WERI-Rb-1 (cell line): Measurements from ENCODE around the gene GRHPR.
A peak's percentile ranks its signal among the peaks of the same experiment; 100 is the strongest.

Experiments used
- DNase-seq: peaks from one replicate; pipeline ENCODE4 v3.0.0-alpha.2; 2020
- H3K27ac ChIP-seq: fragments of 250-450 bp; sonication (Bioruptor Pico); 2 replicates; pipeline ENCODE4 v1.5.1; 2020; ENCODE audit warnings: mild to moderate bottlenecking, moderate library complexity
- H3K27me3 ChIP-seq: fragments of 250-450 bp; sonication (Bioruptor Pico); 2 replicates; pipeline ENCODE4 v1.5.1; 2021; ENCODE audit warnings: mild to moderate bottlenecking, low read depth, moderate library complexity; ENCODE audit not compliant: insufficient read depth, severe bottlenecking
- H3K36me3 ChIP-seq: fragments of 250-450 bp; sonication (Bioruptor Pico); 2 replicates; pipeline ENCODE4 v1.5.1; 2020; ENCODE audit warnings: mild to moderate bottlenecking, moderate library complexity
- H3K4me3 ChIP-seq: 2 replicates; pipeline ENCODE4 v1.5.1; 2011; ENCODE audit warnings: low read depth, mild to moderate bottlenecking, control low read depth, low read length
- H3K9me3 ChIP-seq: fragments of 250-450 bp; sonication (Bioruptor Pico); 2 replicates; pipeline ENCODE4 v1.5.1; 2021; ENCODE audit warnings: mild to moderate bottlenecking, moderate library complexity; ENCODE audit not compliant: severe bottlenecking
- TF ChIP-seq, protein P1 (sequence below): IDR thresholded peaks from 2 replicates; pipeline ENCODE4 v1.5.1; 2011; ENCODE audit warnings: low read depth, mild to moderate bottlenecking, control low read depth, inconsistent platforms, low read length

Gene GRHPR

DNA sequence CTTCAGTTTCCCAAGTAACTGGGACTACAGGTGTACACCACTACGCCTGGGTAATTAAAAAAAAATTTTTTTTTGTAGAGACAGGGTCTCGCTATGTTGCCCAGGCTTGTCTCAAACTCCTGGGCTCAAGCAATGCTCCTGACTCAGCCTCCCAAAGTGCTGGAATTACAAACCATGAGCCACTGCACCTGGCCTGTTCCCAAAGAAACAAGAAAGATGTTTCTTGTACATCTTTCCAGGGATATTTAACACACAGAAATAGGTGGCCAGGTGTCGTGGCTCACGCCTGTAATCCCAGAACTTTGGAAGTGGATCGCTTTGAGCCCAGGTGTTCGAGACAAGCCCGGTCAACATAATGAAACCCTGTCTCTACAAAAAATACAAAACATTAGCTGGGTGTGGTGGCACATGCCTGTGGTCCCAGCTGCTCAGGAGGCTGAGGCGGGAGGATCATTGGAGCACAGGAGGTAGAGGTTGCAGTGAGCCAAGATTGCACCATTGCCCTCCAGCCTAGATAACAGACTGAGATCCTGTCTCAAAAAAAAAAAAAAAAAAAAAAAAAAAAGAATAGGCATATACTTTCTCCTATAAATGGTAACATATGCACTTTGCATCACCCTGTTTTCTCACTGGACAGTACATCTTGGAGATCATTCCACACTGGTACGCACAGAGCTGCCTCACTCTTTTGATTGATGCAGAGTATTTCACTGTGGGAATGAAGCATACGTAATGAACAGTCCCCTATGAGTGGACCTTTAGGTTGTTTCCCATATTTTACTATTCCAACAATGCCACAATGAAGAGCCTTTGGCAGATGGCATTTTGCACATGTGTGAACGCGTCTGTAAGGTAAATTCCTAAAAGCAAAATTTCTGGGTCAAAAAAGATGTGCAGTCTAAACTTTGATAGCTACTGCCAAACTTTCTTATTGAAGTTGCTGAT lies 2.0 kb upstream of the GRHPR start:
- Histone ChIP-seq H3K27me3 (no peaks in the 10 kb centered on the region), H3K9me3 (no peaks in the 10 kb centered on the region), H3K4me3 (no peak overlapping the region), H3K36me3 (peaks cover 16% of the 10 kb centered on the region), H3K27ac (no peak overlapping the region)
- no peak for DNase-seq
- TF ChIP-seq, protein P1, sequence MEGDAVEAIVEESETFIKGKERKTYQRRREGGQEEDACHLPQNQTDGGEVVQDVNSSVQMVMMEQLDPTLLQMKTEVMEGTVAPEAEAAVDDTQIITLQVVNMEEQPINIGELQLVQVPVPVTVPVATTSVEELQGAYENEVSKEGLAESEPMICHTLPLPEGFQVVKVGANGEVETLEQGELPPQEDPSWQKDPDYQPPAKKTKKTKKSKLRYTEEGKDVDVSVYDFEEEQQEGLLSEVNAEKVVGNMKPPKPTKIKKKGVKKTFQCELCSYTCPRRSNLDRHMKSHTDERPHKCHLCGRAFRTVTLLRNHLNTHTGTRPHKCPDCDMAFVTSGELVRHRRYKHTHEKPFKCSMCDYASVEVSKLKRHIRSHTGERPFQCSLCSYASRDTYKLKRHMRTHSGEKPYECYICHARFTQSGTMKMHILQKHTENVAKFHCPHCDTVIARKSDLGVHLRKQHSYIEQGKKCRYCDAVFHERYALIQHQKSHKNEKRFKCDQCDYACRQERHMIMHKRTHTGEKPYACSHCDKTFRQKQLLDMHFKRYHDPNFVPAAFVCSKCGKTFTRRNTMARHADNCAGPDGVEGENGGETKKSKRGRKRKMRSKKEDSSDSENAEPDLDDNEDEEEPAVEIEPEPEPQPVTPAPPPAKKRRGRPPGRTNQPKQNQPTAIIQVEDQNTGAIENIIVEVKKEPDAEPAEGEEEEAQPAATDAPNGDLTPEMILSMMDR = no peak

DNA sequence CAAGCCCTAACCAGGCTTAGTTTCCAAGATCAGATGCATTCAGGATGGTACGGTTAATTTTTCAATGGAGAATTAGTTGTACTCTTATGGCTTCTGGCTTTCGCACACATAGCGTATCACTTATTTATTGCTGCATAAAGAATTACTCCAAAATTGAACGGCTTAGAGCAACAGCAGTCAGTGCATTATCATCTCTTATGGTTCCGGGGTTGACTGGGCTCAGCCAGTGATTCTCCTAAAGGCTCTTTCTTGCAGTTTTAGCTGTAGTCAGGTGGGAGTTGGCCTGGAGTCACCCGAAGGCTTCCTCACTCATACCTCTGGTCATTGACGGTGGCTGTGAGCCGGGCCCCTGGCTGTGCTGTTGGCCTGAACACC lies 595 bp upstream of the GRHPR start:
- TF ChIP-seq, protein P1 = no peak
- no peak for DNase-seq
- peak overlapping the region; percentile 88 for H3K27ac ChIP-seq

DNA sequence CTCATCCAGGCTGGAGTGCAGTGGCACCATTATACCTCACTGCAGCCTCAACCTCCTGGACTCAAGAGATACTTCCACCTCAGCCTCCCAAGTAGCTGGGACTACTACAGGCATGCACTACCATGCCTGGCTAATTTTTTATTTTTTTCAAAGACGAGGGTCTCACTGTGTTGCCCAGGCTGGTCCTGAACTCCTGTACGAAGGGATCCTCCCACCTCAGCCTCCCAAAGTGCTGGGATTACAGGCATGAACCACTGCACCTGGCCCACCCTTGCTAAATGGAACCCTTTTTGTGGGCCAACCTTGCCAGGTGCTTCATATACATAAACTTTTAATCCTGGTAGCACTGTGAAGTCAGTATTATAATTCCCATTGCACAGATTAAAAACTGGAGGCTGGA lies 1.0 kb downstream of the GRHPR start:
- H3K36me3 ChIP-seq = peaks cover 42% of the 10 kb centered on the region
- H3K27me3 ChIP-seq = no peaks in the 10 kb centered on the region
- H3K4me3 ChIP-seq = peak overlapping the region; percentile 98
- no peaks in the 10 kb centered on the region for H3K9me3 ChIP-seq
- TF ChIP-seq, protein P1 = no peak
- no peak overlapping the region for H3K27ac ChIP-seq
- no peak for DNase-seq

More for the DNA sequence above, 595 bp upstream of the GRHPR start:
- peak overlapping the region; percentile 98 for H3K4me3 ChIP-seq
- peaks cover 29% of the 10 kb centered on the region for H3K36me3 ChIP-seq
- H3K9me3 ChIP-seq = no peaks in the 10 kb centered on the region
- H3K27me3 ChIP-seq = no peaks in the 10 kb centered on the region

DNA sequence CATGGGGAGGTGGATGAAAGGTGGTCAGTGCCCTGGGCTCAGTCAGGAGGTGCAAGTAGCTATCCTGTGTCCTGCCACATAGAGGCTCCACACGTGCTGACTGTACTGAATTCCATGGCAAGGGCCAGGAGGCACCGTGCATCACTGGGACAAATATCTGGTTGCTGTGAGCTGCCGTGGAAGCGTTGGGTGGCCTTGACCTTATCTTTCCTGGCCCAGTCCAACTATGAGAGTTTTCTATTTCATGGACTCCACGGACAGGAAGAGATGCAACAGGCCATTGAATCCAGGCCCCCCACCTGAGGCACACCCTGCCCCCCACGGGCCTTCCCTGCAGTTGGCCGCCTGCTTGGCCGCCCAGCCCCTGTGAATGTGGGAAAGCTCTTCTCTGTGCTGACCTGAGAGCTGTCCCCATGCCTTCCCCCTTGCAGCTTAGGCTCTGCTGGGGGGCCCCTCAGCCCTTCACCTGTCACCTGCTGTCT lies 1.7 kb downstream of the GRHPR start:
- Histone ChIP-seq H3K27ac (no peak overlapping the region), H3K27me3 (no peaks in the 10 kb centered on the region), H3K36me3 (peaks cover 50% of the 10 kb centered on the region), H3K4me3 (no peak overlapping the region), H3K9me3 (no peaks in the 10 kb centered on the region)
- TF ChIP-seq, protein P1 = no peak
- DNase-seq = no peak

DNA sequence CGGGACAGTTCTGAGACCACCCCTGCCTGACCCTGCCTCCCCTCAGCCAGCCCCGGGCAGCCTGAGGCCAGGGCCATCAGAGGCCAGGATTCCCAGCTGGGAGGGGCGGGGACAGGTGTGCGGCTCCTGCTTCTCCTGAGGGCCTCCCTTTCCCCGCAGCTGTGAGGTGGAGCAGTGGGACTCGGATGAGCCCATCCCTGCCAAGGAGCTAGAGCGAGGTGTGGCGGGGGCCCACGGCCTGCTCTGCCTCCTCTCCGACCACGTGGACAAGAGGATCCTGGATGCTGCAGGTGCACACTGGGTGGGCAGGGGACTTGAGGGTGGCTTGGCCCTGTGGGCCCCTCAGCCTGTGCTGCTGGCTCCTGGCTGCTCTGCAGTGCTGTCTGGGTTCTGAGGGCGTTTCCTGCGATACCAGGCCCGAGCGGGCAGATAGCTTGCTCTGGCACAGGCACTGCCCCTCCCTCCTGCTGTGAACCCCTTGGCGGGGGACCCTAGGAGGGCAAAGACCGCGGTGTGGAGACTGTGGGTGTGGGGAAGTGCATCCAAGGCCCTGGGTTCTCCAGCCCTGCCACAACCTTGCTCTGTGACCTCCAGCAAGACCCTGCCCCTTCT lies 2.3 kb downstream of the GRHPR start:
- H3K36me3 ChIP-seq = peaks cover 54% of the 10 kb centered on the region
- no peak for DNase-seq
- no peaks in the 10 kb centered on the region for H3K27me3 ChIP-seq
- no peak overlapping the region for H3K4me3 ChIP-seq
- no peak overlapping the region for H3K27ac ChIP-seq
- H3K9me3 ChIP-seq = no peaks in the 10 kb centered on the region
- TF ChIP-seq, protein P1 = no peak
